Adrenal gland (tissue), 12 donors: ENCODE results near the gene GPRIN2. TPM values are rescaled to one million over a fixed set of nuclear protein-coding genes. Genes with fewer than 3 reads are reported as not detected.
A peak's percentile ranks its signal among the peaks of the same experiment; 100 is the strongest.

Experiments
- DNase-seq, 7 donors: peaks; one replicate each; pipeline ENCODE4 v3.0.0-alpha.2; 2019 to 2020
- H3K27ac ChIP-seq, 5 donors: fragments of 200-600 bp; sonication (generic) in 4 of 5; 1 replicate in 3 of 5; 2 replicates in 2 of 5; pipeline versions ENCODE4 v1.5.1 to v1.8.0; 2016 to 2020; ENCODE audit warnings: mild to moderate bottlenecking in 1 of 5
- H3K27me3 ChIP-seq: fragments of 200-600 bp; 2 replicates; pipeline ENCODE4 v1.8.0; 2021
- H3K36me3 ChIP-seq, 2 donors: fragments of 200-600 bp; replicated peaks in 1 of 2; 1 replicate in 1 of 2; 2 replicates in 1 of 2; pipeline versions ENCODE4 v1.5.1 to v1.8.0; 2018 to 2022
- H3K4me1 ChIP-seq, 2 donors: fragments of 200-600 bp; replicated peaks in 1 of 2; 1 replicate in 1 of 2; 2 replicates in 1 of 2; pipeline versions ENCODE4 v1.5.1 to v1.8.0; 2018 to 2021
- H3K4me3 ChIP-seq, 4 donors: fragments of 200-600 bp; sonication (generic) in 3 of 4; one replicate each; pipeline ENCODE4 v1.5.1; 2016 to 2018
- H3K9me3 ChIP-seq, 3 donors: fragments of 200-600 bp; sonication (generic) in 1 of 3; replicated peaks in 1 of 3; 1 replicate in 2 of 3; 2 replicates in 1 of 3; pipeline versions ENCODE4 v1.5.1 to v1.8.0; 2016 to 2021
- POLR2A ChIP-seq, 2 donors: fragments of 450-650 bp; IDR thresholded peaks; one replicate each; pipeline ENCODE4 v1.6.1; 2017; ENCODE audit warnings: antibody characterized with exemption in 2 of 2, mild to moderate bottlenecking in 2 of 2, moderate library complexity in 1 of 2
- WGBS, 4 donors: extraction: QIAGEN DNeasy Blood & Tissue Kit in 2 of 4; methylation state at CpG; one replicate each; pipeline versions ENCODE4 v1.1.5 to v1.1.7; 2013 to 2017; 5-methylcytosine and 5-hydroxymethylcytosine counted together
- intact Hi-C, 2 donors: fragments of 100-400 bp; cut with DNase I; formaldehyde crosslinking; loops; one replicate each; pipeline versions ENCODE4 v1.14.1 to v1.15.0; 2022 to 2023
- polyA plus RNA-seq, 3 donors: library from polyadenylated mRNA; stranded (reverse); fragments of 200-250 nt in 2 of 3; fragments of 350-450 nt in 1 of 3; fragmentation: Illumina TruSeq in 1 of 3; extraction: RNeasy Lipid Tissue Mini Kit (QIAGEN cat#74804) in 1 of 3; gene quantifications; one replicate each; pipeline ENCODE4 v1.2.3, GENCODE V29; 2013 to 2014
- total RNA-seq, 9 donors: library from RNA; depleted of rRNA in 4 of 9; stranded (reverse); fragments of >200 nt in 4 of 9; fragments of 120-200 nt in 1 of 9; fragmentation: NEBNext Ultra II Directional in 1 of 9; extraction: Animal tissue kit (Norgen Biotek cat#: 25700) in 1 of 9; gene quantifications; one replicate each; pipeline versions ENCODE4 v1.1.0 to v1.2.4, GENCODE V29; 2013 to 2023
- TF ChIP-seq, protein P1 (sequence below), 6 experiments: fragments of 450-650 bp in 4 of 6; fragments of 200-600 bp in 2 of 6; sonication (generic) in 1 of 6; IDR thresholded peaks; 1 replicate in 5 of 6; 2 replicates in 1 of 6; pipeline versions ENCODE4 v1.5.1 to v1.8.0; 2016 to 2021; ENCODE audit warnings: antibody characterized with exemption in 6 of 6, mild to moderate bottlenecking in 2 of 6, moderate library complexity in 1 of 6
- donor health status: healthy with polysubstance abuse.
- donor health status: Bipolar disorder and iron deficiency.
- donor health status: DM: yes; HTN: yes; CAD: no.
- donor health status: DM: no; HTN: no; CAD: no.
- donor health status: DM: no; HTN: no; CAD: no.
- donor health status: DM: yes; HTN: yes; CAD: no.

The GPRIN2 gene
- total and polyA plus RNA-seq, 12 donors: 0.17 to 0.56 (median 0.28) TPM; not detected in 7

DNA sequence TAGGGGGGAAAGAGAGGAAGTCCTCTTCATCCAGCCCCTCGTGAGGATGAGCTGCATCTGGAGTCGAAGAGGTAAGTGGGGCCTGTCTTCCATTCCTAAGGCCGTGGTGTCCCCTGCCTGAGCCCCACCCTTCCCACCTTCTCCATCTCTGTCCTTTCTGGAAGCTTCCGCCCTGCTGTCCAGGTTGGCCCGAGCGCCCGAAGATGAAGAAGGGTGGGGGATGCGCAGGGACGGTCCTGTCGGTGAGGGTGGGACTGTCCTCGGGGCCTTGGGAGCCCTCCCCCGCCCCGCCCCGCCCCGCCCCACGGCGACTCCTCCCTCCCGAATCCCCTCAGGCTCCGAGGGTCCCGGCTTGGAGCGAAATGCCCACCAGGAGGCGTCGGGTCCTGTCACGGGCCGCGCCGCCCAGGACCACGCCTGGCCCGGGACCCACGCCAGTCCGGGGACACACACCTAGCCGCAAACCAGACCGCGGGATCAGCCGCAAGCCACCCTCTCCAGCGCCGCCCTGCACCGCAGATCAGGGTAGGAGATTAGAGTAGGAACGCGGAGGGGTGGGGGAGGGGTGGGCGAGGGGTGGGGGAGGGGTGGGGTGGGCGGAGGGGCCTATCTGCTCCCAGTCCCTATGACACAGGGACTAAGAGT lies 15.3 kb downstream of the GPRIN2 start:
- Histone ChIP-seq H3K9me3 (no peaks in the 10 kb centered on the region), H3K27me3 (peaks cover 19% of the 10 kb centered on the region), H3K4me3 (peak overlapping the region in 1 of 4 donors; percentile 48), H3K36me3 (no peaks in the 10 kb centered on the region), H3K4me1 (peaks cover 5% of the 10 kb centered on the region in 2 donors), H3K27ac (no peak overlapping the region)
- TF ChIP-seq, protein P1, sequence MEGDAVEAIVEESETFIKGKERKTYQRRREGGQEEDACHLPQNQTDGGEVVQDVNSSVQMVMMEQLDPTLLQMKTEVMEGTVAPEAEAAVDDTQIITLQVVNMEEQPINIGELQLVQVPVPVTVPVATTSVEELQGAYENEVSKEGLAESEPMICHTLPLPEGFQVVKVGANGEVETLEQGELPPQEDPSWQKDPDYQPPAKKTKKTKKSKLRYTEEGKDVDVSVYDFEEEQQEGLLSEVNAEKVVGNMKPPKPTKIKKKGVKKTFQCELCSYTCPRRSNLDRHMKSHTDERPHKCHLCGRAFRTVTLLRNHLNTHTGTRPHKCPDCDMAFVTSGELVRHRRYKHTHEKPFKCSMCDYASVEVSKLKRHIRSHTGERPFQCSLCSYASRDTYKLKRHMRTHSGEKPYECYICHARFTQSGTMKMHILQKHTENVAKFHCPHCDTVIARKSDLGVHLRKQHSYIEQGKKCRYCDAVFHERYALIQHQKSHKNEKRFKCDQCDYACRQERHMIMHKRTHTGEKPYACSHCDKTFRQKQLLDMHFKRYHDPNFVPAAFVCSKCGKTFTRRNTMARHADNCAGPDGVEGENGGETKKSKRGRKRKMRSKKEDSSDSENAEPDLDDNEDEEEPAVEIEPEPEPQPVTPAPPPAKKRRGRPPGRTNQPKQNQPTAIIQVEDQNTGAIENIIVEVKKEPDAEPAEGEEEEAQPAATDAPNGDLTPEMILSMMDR (IDR thresholded peaks at IDR 0.05): peak in 1 of 6 experiments; percentile 15
- TF ChIP-seq POLR2A (IDR thresholded peaks at IDR 0.05): no peak
- whole genome bisulfite sequencing, 4 donors: 10 to 18% (median 12%) methylated on average over 30 to 42 of the region's 42 CpGs
- intact Hi-C loops: no loop called here
- DNase-seq: peak in 4 of 7 donors; percentile 13 to 27 (median 21)

DNA sequence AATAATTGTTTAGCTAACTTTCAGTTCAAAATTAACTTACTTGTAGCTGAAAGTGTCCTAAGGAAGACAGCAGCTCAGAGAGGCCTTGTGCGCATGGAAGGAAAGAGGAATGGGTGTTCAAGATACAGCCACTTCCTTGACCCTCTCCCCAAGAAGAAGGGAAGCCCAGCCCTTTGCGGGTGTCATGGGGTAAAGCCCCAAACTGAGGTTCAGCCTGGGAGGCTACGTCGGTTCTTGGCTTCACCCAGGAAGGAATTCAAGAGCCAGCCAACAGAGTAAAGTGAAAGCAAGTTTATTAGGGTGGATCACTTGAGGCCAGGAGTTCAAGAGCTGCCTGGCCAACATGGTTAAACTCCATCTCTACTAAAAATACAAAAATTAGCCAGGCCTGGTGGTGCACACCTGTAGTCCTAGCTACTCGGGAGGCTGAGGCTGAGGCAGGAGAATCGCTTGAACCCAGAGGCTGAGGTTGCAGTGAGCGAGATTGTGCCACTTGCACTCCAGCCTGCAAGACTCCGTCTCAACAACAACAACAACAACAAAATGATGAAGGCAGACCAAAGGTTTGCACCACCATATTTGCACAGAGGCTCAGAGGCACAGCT lies 15.9 kb downstream of the GPRIN2 start:
- Histone ChIP-seq H3K36me3 (no peaks in the 10 kb centered on the region), H3K27ac (peak overlapping the region in 1 of 5 donors; percentile 37), H3K27me3 (peaks cover 21% of the 10 kb centered on the region), H3K4me1 (peaks cover 5% of the 10 kb centered on the region in 2 donors), H3K9me3 (no peaks in the 10 kb centered on the region), H3K4me3 (no peak overlapping the region)
- intact Hi-C loops: no loop called here
- no peak for TF ChIP-seq POLR2A (IDR thresholded peaks at IDR 0.05)
- TF ChIP-seq, protein P1 (IDR thresholded peaks at IDR 0.05): no peak
- peak in 2 of 7 donors; percentile 3 to 6 for DNase-seq
- WGBS, 4 donors: 85 to 96% (median 91%) methylated on average over 8 of the region's 8 CpGs

DNA sequence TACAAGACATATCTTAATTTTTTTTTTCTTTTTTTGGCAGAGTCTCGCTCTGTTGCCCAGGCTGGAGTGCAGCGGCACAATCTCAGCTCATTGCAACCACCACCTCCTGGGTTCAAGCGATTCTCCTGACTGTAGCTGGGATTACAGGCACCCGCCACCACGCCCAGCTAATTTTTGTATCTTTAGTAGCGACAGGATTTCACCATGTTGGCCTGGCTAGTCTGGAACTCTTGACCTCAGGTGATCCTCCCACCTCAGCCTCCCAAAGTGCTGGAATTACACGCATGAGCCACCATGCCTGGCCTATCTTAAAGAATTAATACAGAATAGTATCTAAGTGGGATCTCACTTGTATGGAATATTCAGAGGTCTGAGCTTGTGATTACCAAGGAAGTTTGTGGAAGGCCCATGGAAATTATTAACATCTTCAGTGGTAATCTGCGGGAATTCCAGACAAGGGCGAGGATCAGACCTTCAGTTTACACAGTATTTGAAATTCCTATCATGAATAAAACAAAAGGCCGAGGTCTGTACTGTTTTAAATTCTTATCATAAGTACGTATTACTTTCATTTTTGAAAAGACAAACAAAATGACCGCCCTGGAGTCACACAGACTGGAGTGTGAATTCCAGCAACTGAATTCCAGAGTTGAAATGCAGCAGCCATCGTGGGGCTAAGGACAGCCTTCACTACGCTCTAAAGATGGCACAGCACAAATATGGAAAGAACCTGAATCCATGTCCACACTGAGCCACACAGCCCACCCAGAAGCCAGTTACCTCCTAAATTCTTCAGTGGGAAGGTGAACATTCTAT lies 16.7 kb downstream of the GPRIN2 start:
- Histone ChIP-seq H3K9me3 (no peaks in the 10 kb centered on the region), H3K27me3 (peaks cover 23% of the 10 kb centered on the region), H3K36me3 (no peaks in the 10 kb centered on the region), H3K4me3 (no peak overlapping the region), H3K27ac (peak overlapping the region in 1 of 5 donors; percentile 37), H3K4me1 (peaks cover 5% of the 10 kb centered on the region in 2 donors)
- intact Hi-C loops: no loop called here
- peak in 2 of 7 donors; percentile 6 to 14 for DNase-seq
- no peak for TF ChIP-seq POLR2A (IDR thresholded peaks at IDR 0.05)
- TF ChIP-seq, protein P1 (IDR thresholded peaks at IDR 0.05): no peak
- 75 to 79% (median 79%) methylated on average over 14 of the region's 14 CpGs for WGBS, 4 donors
